Embryonic facial prominence (tissue), 1 donor: Measurements from ENCODE around the gene DBNDD2.

Experiments
- DNase-seq: peaks from one replicate; pipeline ENCODE4 v3.0.0-alpha.2; 2016; ENCODE audit errors: extremely low spot score

The DBNDD2 gene

GRCh38 chr20:45378191-45378590 lies 29.9 kb upstream of the DBNDD2 start, which contains the start of gene TP53TG5:
Gene TP53TG5, minus strand, starts transcription at chr20:45378325. Its CDS starts 89 bp downstream, at chr20:45378236.
- DNase-seq = no peak

DNA sequence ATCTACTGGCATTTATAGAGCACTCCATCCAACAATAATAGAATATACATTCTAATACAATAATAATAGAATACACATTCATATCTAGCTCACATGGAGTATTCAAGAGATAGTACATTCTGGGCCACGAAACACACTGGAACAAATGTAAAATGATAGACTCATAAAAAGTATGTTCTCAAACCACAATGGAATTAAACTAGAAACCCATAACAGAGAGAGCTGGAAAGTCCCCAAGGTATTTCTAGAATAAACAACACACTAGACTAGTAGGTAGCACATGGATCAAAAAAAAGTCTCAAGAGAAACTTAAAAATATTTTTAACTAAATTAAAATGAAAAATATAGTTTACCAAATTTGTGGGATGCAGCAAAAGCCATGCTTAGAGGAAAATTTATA lies 20.8 kb upstream of the DBNDD2 start:
- DNase-seq = no peak

DNA sequence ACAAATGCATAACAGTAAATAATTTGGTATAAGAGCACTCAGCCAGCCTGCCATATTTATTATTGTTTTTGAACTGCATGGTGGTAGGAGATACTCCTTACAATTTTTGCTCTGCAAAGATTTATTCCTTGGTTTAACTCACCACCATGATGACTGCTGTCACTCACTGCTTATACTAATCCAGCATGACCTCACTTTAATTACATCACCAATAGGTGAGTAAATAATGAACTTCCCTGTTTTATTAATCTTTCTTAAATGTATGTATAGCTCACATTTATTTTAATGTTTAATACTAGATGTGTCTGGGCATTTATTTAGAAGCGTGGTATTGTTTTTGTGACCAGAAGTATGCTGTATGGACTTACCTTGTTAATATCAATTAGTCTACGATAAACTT lies 17.2 kb upstream of the DBNDD2 start:
- DNase-seq = no peak

- no peak for DNase-seq
These were observed 16.5 kb upstream of the DBNDD2 start for GRCh38 chr20:45391559-45391958.

DNA sequence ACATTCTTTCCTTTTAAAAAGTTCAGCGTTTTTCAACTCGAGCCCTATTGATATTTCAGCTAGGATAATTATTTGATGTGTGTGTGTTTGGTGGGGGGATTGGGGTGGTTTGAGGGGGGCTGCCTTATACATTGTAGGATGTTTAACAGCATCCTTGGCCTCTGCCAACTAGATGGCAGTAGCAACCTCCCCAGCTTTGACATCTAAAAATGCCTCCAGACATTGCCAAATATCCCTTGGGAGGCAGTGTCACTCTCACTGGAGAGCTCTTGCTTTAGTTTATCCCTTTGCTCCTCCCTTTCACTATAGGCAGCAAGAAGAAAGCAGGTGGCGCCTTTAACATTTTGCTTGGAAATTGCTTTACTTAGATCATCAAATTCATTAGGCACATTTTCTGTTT lies 15.4 kb upstream of the DBNDD2 start:
- no peak for DNase-seq

DNA sequence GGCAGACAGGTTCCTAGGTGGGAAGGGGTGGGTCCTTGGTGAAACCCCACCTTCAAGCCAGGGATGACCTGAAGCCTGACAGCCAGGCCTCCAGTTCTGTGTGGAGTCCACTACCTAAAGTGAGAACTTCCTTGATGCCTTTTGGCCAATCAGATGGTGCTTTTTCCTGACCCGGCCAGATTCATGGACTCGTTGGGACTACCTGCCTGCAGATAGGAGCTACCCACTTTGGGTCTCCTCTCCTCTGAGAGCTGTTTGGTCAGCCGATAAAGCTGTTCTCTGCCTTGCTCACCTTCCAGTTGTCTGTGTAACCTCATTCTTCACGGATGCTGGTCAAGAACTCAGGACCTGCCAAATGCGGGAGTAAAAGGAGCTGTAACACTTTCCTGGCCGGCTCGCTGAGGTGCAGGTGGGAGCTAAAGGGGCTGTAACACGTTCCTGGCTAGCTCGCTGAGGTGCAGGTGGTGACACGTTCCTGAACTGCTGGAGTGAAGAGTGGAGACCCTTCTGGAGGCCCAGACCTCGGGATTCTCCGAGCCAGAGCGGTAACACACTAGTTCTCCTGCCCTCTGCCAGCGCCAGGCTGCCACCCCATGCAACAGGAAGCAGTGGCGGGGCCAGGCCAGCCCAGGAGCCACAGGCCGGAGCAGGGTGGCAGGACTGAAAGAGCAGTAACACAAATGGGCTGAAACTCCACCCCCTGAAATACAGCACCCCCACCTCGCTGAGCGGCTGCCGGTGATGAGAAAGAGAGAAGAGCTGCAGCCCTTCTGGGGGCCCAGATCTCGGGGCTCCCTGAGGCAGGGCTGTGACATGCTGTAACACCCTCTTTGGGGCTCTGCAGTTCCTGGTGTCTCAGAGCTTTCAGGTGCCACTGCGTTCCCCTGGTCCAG lies 13.6 kb upstream of the DBNDD2 start:
- no peak for DNase-seq

DNA sequence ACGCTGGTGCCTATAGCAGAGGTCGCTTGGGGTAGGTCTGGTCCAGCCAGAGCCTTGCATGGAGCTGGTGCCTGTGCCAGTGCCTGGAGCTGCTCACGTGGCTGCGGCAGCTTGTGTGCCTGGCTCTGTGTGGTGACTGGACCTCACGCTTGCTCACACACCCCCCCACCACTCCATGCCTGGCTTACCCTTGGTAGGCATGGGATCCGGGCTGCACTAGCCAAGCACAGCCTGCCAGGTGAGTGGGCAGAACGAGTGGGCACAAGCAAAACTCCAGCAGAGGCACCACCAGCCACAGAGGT lies 13.0 kb upstream of the DBNDD2 start:
- DNase-seq = no peak

- no peak for DNase-seq
These were observed 9.1 kb upstream of the DBNDD2 start for GRCh38 chr20:45399018-45399417.

DNA sequence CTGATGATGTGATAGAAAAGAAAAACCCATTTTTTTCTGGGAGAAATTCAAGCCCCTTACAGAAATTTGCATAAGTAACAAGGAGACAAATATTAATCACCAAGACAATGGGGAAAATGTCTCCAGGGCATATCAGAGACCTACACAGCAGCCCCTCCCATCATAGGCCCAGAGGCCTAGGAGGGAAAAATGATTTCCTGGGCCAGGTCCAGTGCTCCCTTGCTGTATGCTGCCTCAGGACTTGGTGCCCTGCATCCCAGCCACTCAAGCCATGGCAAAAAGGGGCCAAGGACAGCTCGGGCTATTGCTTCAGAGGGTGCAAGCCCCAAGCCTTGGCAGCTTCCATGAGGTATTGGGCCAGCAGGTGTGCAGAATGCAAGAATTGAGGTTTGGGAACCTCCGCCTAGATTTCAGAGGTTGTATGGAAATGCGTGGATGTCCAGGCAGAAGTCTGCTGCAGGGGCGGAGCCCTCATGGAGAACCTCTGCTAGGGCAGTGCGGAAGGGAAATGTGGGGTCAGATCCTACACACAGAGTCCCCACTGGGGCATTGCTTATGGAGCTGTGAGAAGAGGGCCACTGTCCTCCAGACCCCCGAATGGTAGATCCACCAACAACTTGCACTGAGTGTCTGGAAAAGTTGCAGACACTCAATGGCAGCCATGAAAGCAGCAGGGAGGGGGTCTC lies 7.6 kb upstream of the DBNDD2 start:
- DNase-seq = no peak

GRCh38 chr20:45402946-45403345 lies 5.1 kb upstream of the DBNDD2 start:
- no peak for DNase-seq

- DNase-seq = no peak
These were observed 3.7 kb upstream of the DBNDD2 start for GRCh38 chr20:45404438-45404837.

GRCh38 chr20:45405571-45406259 lies 2.4 kb upstream of the DBNDD2 start:
- no peak for DNase-seq

DNA sequence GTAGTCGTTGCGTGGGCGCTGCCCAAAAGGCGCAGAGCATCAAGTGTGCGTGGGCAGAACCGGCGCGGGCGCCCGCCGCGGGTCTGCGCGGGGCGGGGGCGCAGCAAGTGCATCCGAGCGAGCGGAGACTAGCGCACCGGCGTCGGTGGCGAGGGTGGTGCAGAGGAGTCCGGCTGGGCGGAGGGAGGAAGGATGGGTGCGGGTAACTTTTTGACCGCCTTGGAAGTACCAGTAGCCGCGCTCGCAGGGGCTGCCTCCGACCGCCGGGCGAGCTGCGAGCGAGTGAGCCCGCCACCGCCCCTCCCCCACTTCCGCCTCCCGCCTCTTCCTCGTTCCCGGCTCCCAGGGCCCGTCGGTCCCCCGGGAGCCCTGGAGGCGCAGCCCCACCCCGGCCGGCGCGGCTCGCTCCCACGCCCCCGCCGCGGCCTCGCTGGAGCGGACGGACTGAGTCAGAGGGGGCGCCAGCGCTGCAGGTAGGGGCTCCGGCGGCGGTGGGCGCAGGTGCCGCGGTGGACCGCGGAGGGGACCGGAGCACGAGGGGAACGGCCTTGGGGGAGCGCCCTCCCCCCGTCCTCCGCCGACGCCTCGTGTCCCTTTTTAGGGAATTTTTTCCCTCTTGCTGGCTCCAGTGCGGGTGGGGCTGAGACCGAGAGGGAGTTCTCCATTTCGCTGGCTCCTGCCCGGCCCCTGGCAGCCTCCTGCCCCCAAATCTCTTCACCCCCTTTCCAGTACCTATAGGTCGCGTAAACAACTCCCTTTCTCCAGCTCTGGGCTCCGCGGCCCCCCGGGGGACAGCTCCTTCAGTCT lies 1.6 kb upstream of the DBNDD2 start:
- DNase-seq = no peak

DNA sequence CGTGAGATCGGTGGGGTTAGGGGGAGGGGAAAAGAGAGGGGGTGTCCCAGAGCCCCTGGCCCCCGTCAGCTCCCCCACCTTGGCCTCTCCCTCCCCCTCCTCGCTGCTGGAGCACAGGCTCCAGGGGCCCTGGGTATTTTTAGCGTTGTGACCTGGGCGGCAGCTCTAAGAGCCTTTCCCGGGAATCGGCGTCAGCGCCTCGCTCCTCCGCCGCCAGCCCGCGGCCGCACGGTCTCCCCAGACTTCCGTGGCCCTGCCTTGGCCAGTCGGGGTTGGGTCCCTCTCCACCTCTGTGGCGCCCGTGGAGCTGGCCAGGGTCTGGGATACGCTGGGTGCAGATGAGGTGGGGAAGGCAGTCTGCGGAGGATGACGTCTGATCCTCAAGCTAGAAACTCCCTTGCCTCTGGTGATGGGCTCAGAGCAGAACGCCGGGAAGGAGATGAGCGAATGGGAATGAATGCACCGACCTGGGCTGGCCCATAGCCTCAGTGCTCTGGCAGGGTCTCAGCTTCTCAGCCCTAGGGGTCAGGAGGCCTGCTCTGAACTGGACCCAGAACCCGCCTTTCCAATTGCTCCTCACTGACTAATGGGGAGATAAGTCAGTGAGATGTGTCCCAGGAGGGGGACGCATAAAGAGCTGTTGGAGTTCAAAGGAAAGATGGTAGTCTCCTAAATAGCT lies 883 bp upstream of the DBNDD2 start:
- no peak for DNase-seq

DNA sequence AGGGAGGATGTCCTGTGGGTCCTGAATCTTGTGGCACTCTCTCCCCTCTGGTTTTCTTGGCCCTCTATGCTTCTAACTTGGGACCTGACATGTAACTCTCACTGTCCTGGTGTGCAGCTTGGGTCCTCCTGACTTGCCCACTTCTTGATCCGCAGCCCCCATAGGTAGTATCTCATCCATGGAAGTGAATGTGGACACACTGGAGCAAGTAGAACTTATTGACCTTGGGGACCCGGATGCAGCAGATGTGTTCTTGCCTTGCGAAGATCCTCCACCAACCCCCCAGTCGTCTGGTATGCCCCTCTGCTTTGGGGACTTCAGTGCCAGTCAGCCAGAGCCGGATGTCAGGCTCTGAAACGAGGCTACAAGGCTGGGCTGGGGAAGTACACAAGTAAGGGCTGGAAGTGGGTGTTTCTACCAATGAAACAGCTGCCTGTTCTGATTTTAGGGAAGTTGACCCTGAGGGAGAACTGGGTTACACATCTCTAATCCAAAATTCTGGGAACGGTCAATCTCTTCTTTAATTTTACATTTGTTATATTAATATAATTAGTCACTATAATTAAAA lies 641 bp downstream of the DBNDD2 start:
- no peak for DNase-seq

GRCh38 chr20:45409521-45410272 lies 1.6 kb downstream of the DBNDD2 start:
- no peak for DNase-seq

DNA sequence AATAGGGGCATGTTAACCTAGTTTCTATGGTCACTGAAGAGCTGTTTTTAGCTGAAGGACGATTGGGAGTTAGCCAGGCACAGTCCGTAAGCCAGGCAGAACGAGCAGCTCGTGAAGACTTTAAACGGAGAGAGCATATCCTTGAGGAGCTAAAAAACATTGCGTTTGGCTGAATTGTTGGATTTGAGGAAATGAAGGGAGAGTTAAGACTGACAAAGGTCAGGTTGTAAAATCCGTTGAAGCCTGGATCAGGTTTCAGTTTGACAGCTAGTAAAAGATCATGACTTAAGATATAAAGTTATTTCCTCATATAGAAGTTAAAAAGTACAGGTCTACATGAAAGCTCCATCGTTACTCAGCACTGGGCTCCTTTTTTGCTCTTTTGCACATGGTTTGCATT lies 2.8 kb downstream of the DBNDD2 start:
- no peak for DNase-seq

- no peak for DNase-seq
These were observed 4.6 kb downstream of the DBNDD2 start for GRCh38 chr20:45412653-45413052.

GRCh38 chr20:45413479-45413878 lies 5.4 kb downstream of the DBNDD2 start:
- DNase-seq = no peak
